H1 (cell line): ENCODE results near the gene IL7R. TPM values are rescaled to one million over a fixed set of nuclear protein-coding genes. Genes with fewer than 3 reads are reported as not detected.

Source experiments
- CTCF ChIA-PET: fragments of 300-600 bp; sonication (Branson Sonifier 250); formaldehyde crosslinking; loops from one replicate; lab custom pipeline; 2021; ENCODE audit not compliant: partially characterized antibody; lab: Charles Lee
- POLR2A ChIA-PET: fragments of 300-600 bp; sonication (Branson Sonifier 250); formaldehyde crosslinking; loops from one replicate; lab custom pipeline; 2021; ENCODE audit warnings: inconsistent platforms; ENCODE audit not compliant: partially characterized antibody; lab: Charles Lee
- DNase-seq, 2 experiments: peaks; one replicate each; pipeline versions ENCODE4 v3.0.0 to v3.0.0-alpha.2; 2010 to 2022; ENCODE audit warnings: low spot score in 2 of 2, low read depth in 1 of 2, mixed read lengths in 1 of 2
- FAIRE-seq: peaks from 2 replicates; lab custom pipeline; 2011; peaks lifted over from hg19 to GRCh38; lab: Jason Lieb, UNC
- H2AFZ ChIP-seq: 2 replicates; pipeline ENCODE4 v1.8.1; 2012; ENCODE audit warnings: low read length, inconsistent platforms
- H2AK5ac ChIP-seq: 2 replicates; pipeline ENCODE4 v1.6.1; 2013; ENCODE audit warnings: low read depth, low read length
- H2BK120ac ChIP-seq: replicated peaks from 2 replicates; pipeline ENCODE3; 2013; ENCODE audit warnings: low read depth, low read length, inconsistent platforms
- H2BK12ac ChIP-seq: 2 replicates; pipeline ENCODE4 v1.6.1; 2013; ENCODE audit warnings: low read depth, low read length
- H2BK15ac ChIP-seq: 2 replicates; pipeline ENCODE4 v1.6.1; 2013; ENCODE audit warnings: low read length
- H2BK20ac ChIP-seq: 2 replicates; pipeline ENCODE4 v1.6.1; 2013; ENCODE audit warnings: low read length
- H2BK5ac ChIP-seq: 2 replicates; pipeline ENCODE4 v1.6.1; 2013; ENCODE audit warnings: low read depth, low read length
- H3K14ac ChIP-seq: 2 replicates; pipeline ENCODE4 v1.6.1; 2013; ENCODE audit warnings: inconsistent platforms; ENCODE audit not compliant: insufficient read length
- H3K18ac ChIP-seq: 2 replicates; pipeline ENCODE4 v1.6.1; 2013; ENCODE audit warnings: low read length; ENCODE audit errors: extremely low read depth
- H3K23ac ChIP-seq: 2 replicates; pipeline ENCODE4 v1.6.1; 2013; ENCODE audit warnings: inconsistent platforms; ENCODE audit not compliant: insufficient read length
- H3K23me2 ChIP-seq: 2 replicates; pipeline ENCODE4 v1.6.1; 2013; ENCODE audit warnings: low read depth, low read length
- H3K27ac ChIP-seq: 2 replicates; pipeline ENCODE4 v1.6.1; 2011; ENCODE audit warnings: low read depth, low read length, inconsistent platforms
- H3K27me3 ChIP-seq, 4 experiments: replicated peaks in 1 of 4; 1 replicate in 1 of 4; 2 replicates in 3 of 4; pipeline versions ENCODE4 v1.6.1 to v1.8.1; 2011 to 2013; ENCODE audit warnings: low read length in 3 of 4, mild to moderate bottlenecking in 3 of 4, inconsistent platforms in 2 of 4, mixed read lengths in 2 of 4, moderate library complexity in 1 of 4; ENCODE audit not compliant: control insufficient read depth in 3 of 4, insufficient read depth in 3 of 4; ENCODE audit errors: extremely low read depth in 1 of 4
- H3K36me3 ChIP-seq, 4 experiments: 2 replicates each; pipeline versions ENCODE4 v1.6.1 to v1.8.1; 2011 to 2013; ENCODE audit warnings: mild to moderate bottlenecking in 4 of 4, low read length in 3 of 4, moderate library complexity in 2 of 4, control low read depth in 1 of 4, inconsistent platforms in 1 of 4; ENCODE audit not compliant: insufficient read depth in 4 of 4, control insufficient read depth in 2 of 4
- H3K4ac ChIP-seq: replicated peaks from 2 replicates; pipeline ENCODE3; 2013; ENCODE audit warnings: low read length, low read depth, mixed read lengths, inconsistent platforms; ENCODE audit not compliant: insufficient read length
- H3K4me1 ChIP-seq, 4 experiments: replicated peaks in 1 of 4; 1 replicate in 1 of 4; 2 replicates in 3 of 4; pipeline versions ENCODE4 v1.6.1 to v1.8.1; 2011 to 2013; ENCODE audit warnings: low read length in 3 of 4, inconsistent platforms in 2 of 4, mixed read lengths in 1 of 4; ENCODE audit not compliant: insufficient read depth in 4 of 4, control insufficient read depth in 3 of 4
- H3K4me2 ChIP-seq, 2 experiments: 2 replicates each; pipeline versions ENCODE4 v1.6.1 to v1.8.1; 2011 to 2013; ENCODE audit warnings: low read depth in 2 of 2, low read length in 2 of 2, control low read depth in 1 of 2, inconsistent platforms in 1 of 2, mild to moderate bottlenecking in 1 of 2; ENCODE audit not compliant: insufficient read depth in 1 of 2
- H3K4me3 ChIP-seq, 4 experiments: fragments of 200-600, 300-600 bp in 1 of 4; sonication (generic), shearing (Covaris generic), sonication (Bioruptor Twin) in 1 of 4; 2 replicates each; pipeline versions ENCODE4 v1.5.1 to v1.8.1; 2011 to 2016; ENCODE audit warnings: low read length in 4 of 4, low read depth in 3 of 4, control low read depth in 2 of 4, inconsistent platforms in 2 of 4, mild to moderate bottlenecking in 2 of 4, mixed read lengths in 1 of 4, moderate library complexity in 1 of 4; ENCODE audit not compliant: insufficient read depth in 2 of 4; ENCODE audit errors: extremely low read depth in 1 of 4
- H3K56ac ChIP-seq: replicated peaks from 2 replicates; pipeline ENCODE3; 2013; ENCODE audit warnings: low read depth, mild to moderate bottlenecking, mixed read lengths, low read length, inconsistent platforms; ENCODE audit not compliant: insufficient read length
- H3K79me1 ChIP-seq: 2 replicates; pipeline ENCODE4 v1.6.1; 2013; ENCODE audit warnings: low read depth, low read length, control low read depth
- H3K79me2 ChIP-seq, 2 experiments: 2 replicates each; pipeline versions ENCODE4 v1.6.1 to v1.8.1; 2012 to 2013; ENCODE audit warnings: low read length in 2 of 2, mild to moderate bottlenecking in 2 of 2, inconsistent platforms in 1 of 2; ENCODE audit not compliant: insufficient read depth in 2 of 2, control insufficient read depth in 1 of 2
- H3K9ac ChIP-seq, 4 experiments: replicated peaks in 1 of 4; 1 replicate in 1 of 4; 2 replicates in 3 of 4; pipeline versions ENCODE4 v1.6.1 to v1.8.1; 2011 to 2013; ENCODE audit warnings: low read depth in 3 of 4, low read length in 3 of 4, control low read depth in 2 of 4, mild to moderate bottlenecking in 2 of 4, moderate library complexity in 2 of 4, inconsistent platforms in 1 of 4; ENCODE audit errors: extremely low read depth in 1 of 4
- H3K9me3 ChIP-seq, 2 experiments: 2 replicates each; pipeline versions ENCODE4 v1.6.1 to v1.8.1; 2012 to 2013; ENCODE audit warnings: mild to moderate bottlenecking in 2 of 2, moderate library complexity in 2 of 2, control low read depth in 1 of 2, inconsistent platforms in 1 of 2, low read depth in 1 of 2, low read length in 1 of 2, mixed read lengths in 1 of 2; ENCODE audit not compliant: insufficient read depth in 2 of 2
- H4K20me1 ChIP-seq, 2 experiments: replicated peaks in 1 of 2; 2 replicates each; pipeline versions ENCODE3 to v1.8.1; 2011 to 2013; ENCODE audit warnings: inconsistent platforms in 2 of 2, low read length in 2 of 2, mild to moderate bottlenecking in 1 of 2; ENCODE audit not compliant: insufficient read depth in 2 of 2, control insufficient read depth in 1 of 2
- H4K5ac ChIP-seq: 2 replicates; pipeline ENCODE4 v1.6.1; 2013; ENCODE audit warnings: low read length, low read depth, mixed read lengths, inconsistent platforms; ENCODE audit not compliant: insufficient read length
- H4K8ac ChIP-seq: 2 replicates; pipeline ENCODE4 v1.8.0; 2013; ENCODE audit warnings: mild to moderate bottlenecking, moderate library complexity, low read length, inconsistent platforms; ENCODE audit not compliant: insufficient read depth; ENCODE audit errors: extremely low read depth
- H4K91ac ChIP-seq: replicated peaks from 2 replicates; pipeline ENCODE3; 2013; ENCODE audit warnings: low read length, mixed read lengths, inconsistent platforms; ENCODE audit not compliant: insufficient read length
- MAFK ChIP-seq: IDR thresholded peaks from 2 replicates; pipeline ENCODE4 v1.6.1; 2012; ENCODE audit warnings: low read depth, mild to moderate bottlenecking, improper control_type of control experiment, low read length
- WGBS, 2 experiments: shearing (Covaris generic) in 1 of 2; methylation state at CpG; one replicate each; pipeline versions ENCODE4 v1.1.6 to v1.1.7; 2013 to 2015; ENCODE audit warnings: low lambda C conversion rate in 2 of 2, mixed read lengths in 2 of 2, inconsistent platforms in 1 of 2, low coverage in 1 of 2, missing lambda C conversion rate in 1 of 2; ENCODE audit not compliant: insufficient replicate concordance in 2 of 2, insufficient coverage in 1 of 2, insufficient read length in 1 of 2; ENCODE audit errors: extremely low coverage in 1 of 2, missing lambda C conversion rate in 1 of 2; 5-methylcytosine and 5-hydroxymethylcytosine counted together
- polyA plus RNA-seq, 7 experiments: library from polyadenylated mRNA; depleted of rRNA in 3 of 7; stranded (reverse) in 5 of 7; unstranded in 2 of 7; fragments of >200 nt in 5 of 7; fragments of 200-250 nt in 2 of 7; gene quantifications; 1 replicate in 5 of 7; 2 replicates in 1 of 7; 4 replicates in 1 of 7; pipeline versions ENCODE4 v1.2.1 to v1.2.3, GENCODE V29; 2011 to 2013; ENCODE audit warnings: missing spikeins in 2 of 7, mixed read lengths in 2 of 7
- total RNA-seq: library from RNA; stranded (reverse); fragmentation: NEBNext Ultra II Directional; extraction: Animal tissue kit (Norgen Biotek cat#: 25700); gene quantifications from 2 replicates; pipeline ENCODE4 v1.2.1, GENCODE V29; 2021

Gene IL7R
- total and polyA plus RNA-seq, 2 of the 8 experiments (the other 6 are each of a cell fraction or from before 2014, with no cell fraction given): not detected

GRCh38 chr5:35811108-35811741 lies 45.5 kb upstream of the IL7R start:
- Histone ChIP-seq H2AFZ (no peak overlapping the region), H3K14ac (no peak overlapping the region), H3K9me3 (no peaks in the 10 kb centered on the region), H3K9ac (no peak overlapping the region), H3K79me2 (no peaks in the 10 kb centered on the region), H3K79me1 (no peaks in the 10 kb centered on the region), H3K4me3 (no peak overlapping the region), H3K4ac (no peak overlapping the region), H2BK20ac (no peak overlapping the region), H3K27ac (no peak overlapping the region), H4K20me1 (no peaks in the 10 kb centered on the region)
- no peak for FAIRE-seq
- 73% methylated on average over 3 of the region's 3 CpGs; no CpG with 5 or more reads in 1 of the 2 experiments for WGBS, 2 experiments
- TF ChIP-seq MAFK: no peak
- TF ChIP-seq, all 59 proteins: peak for 0
- H4K8ac ChIP-seq: no peak overlapping the region
- H2BK120ac ChIP-seq: no peak overlapping the region
- ChIA-PET POLR2A (no interaction called here), CTCF (interaction anchor here (3.5 kb wide), 1 partner anchor 114 kb away, joined by 18 read pairs; no protein-coding TSS in a partner anchor)
- H2BK12ac ChIP-seq: no peak overlapping the region
- H3K23ac ChIP-seq: no peak overlapping the region
- no peak overlapping the region for H4K91ac ChIP-seq
- H4K5ac ChIP-seq: no peak overlapping the region
- no peaks in the 10 kb centered on the region for H3K27me3 ChIP-seq
- no peak overlapping the region for H2BK15ac ChIP-seq
- H3K4me2 ChIP-seq: no peak overlapping the region
- H3K56ac ChIP-seq: no peak overlapping the region
- H3K18ac ChIP-seq: no peak overlapping the region
- H3K4me1 ChIP-seq: no peaks in the 10 kb centered on the region
- H3K23me2 ChIP-seq: no peaks in the 10 kb centered on the region
- no peak for DNase-seq
- H3K36me3 ChIP-seq: no peaks in the 10 kb centered on the region
- H2AK5ac ChIP-seq: no peak overlapping the region
- H2BK5ac ChIP-seq: no peak overlapping the region
